Stomach smooth muscle (tissue), 2 donors: Measurements from ENCODE around the gene MAPK8.

Source experiments
- H3K27ac ChIP-seq: one replicate; pipeline ENCODE4 v1.7.0; 2013; ENCODE audit warnings: mild to moderate bottlenecking, low read length, inconsistent platforms
- H3K27me3 ChIP-seq, 2 donors: one replicate each; pipeline ENCODE4 v1.7.0; 2013; ENCODE audit warnings: low read length in 2 of 2; ENCODE audit not compliant: insufficient read depth in 2 of 2, control insufficient read depth in 1 of 2
- H3K36me3 ChIP-seq, 2 donors: one replicate each; pipeline ENCODE4 v1.7.0; 2013; ENCODE audit warnings: low read length in 2 of 2; ENCODE audit not compliant: control insufficient read depth in 2 of 2, insufficient read depth in 2 of 2
- H3K4me1 ChIP-seq: one replicate; pipeline ENCODE4 v1.7.0; 2013; ENCODE audit warnings: low read length; ENCODE audit not compliant: control insufficient read depth, insufficient read depth
- H3K4me3 ChIP-seq, 2 donors: one replicate each; pipeline ENCODE4 v1.7.0; 2013; ENCODE audit warnings: low read length in 2 of 2
- H3K9ac ChIP-seq, 2 donors: one replicate each; pipeline ENCODE4 v1.7.0; 2013; ENCODE audit warnings: low read length in 2 of 2, mild to moderate bottlenecking in 1 of 2
- H3K9me3 ChIP-seq, 2 donors: one replicate each; pipeline ENCODE4 v1.7.0; 2013; ENCODE audit warnings: low read length in 2 of 2; ENCODE audit not compliant: control insufficient read depth in 2 of 2
- donor health status: healthy.
- donor health status: Pancreatic carcinoma.

The MAPK8 gene

DNA sequence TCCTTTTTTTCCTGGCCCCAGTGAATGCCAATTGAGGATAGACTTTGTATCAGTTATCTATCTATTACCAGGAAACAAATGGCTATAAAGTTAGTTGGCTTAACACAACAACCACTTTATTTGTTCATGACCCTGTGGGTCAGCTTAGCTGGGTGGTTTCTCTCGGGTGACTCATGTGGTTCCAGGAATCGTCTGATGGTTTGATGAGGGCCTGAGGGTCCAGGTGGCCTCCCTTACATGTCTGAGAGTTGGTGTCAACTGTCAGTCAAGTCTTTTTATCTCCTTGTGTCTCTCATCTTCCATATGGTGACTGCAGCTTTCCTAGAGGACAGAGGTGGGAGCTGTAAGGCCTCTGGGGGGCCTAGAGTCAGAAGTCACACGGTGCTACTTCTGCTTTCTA lies 15.3 kb upstream of the MAPK8 start:
- Histone ChIP-seq H3K36me3 (no peaks in the 10 kb centered on the region), H3K27ac (no peak overlapping the region), H3K27me3 (no peaks in the 10 kb centered on the region), H3K4me3 (no peak overlapping the region), H3K9ac (no peak overlapping the region), H3K9me3 (peaks cover 0 to 3% of the 10 kb centered on the region in 2 donors), H3K4me1 (peaks cover 6% of the 10 kb centered on the region)

DNA sequence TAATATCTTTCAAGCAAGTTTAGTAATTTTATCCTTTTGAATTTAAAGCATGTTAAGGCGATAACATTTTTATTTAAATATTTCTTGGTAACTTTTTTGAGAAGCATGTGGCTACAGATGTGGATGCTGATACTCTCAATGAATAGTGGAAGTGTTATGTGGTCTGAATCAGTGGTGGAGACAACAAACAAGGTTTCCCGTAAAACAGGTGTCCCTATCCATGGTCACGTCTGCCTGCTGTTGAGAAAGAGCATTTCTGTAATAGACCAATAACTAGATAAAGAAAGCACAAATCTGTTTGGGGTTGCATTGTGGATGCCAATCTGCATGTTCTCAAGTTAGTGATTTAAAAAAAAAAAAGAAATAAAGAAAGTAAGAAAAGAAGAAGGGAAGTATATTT lies 13.9 kb upstream of the MAPK8 start:
- no peak overlapping the region for H3K9ac ChIP-seq
- peaks cover 4% of the 10 kb centered on the region for H3K4me1 ChIP-seq
- H3K9me3 ChIP-seq, result no peaks in the 10 kb centered on the region
- H3K27ac ChIP-seq, result no peak overlapping the region
- H3K4me3 ChIP-seq, result no peak overlapping the region
- H3K36me3 ChIP-seq, result no peaks in the 10 kb centered on the region
- no peaks in the 10 kb centered on the region for H3K27me3 ChIP-seq

DNA sequence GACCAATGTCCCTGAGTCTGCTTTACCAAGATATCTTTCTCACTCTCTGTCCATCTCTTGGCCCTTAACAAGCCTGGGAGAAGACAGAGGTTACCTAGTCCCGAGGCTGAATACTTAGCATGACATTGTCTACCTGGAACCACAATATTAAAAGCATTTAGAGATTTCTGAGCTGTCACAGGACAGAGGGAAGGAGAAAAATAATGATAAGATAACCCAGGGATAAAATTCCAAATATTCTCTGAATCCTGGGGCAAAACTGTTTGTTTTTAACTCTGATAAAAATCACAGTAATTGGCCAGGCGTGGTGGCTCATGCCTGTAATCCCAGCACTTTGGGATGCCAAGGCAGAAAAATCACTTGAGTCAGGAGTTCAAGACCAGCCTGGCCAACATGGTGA lies 12.0 kb upstream of the MAPK8 start:
- no peaks in the 10 kb centered on the region for H3K36me3 ChIP-seq
- no peak overlapping the region for H3K9ac ChIP-seq
- no peaks in the 10 kb centered on the region for H3K27me3 ChIP-seq
- no peak overlapping the region for H3K4me3 ChIP-seq
- H3K27ac ChIP-seq, result no peak overlapping the region
- no peaks in the 10 kb centered on the region for H3K4me1 ChIP-seq
- H3K9me3 ChIP-seq, result no peaks in the 10 kb centered on the region

DNA sequence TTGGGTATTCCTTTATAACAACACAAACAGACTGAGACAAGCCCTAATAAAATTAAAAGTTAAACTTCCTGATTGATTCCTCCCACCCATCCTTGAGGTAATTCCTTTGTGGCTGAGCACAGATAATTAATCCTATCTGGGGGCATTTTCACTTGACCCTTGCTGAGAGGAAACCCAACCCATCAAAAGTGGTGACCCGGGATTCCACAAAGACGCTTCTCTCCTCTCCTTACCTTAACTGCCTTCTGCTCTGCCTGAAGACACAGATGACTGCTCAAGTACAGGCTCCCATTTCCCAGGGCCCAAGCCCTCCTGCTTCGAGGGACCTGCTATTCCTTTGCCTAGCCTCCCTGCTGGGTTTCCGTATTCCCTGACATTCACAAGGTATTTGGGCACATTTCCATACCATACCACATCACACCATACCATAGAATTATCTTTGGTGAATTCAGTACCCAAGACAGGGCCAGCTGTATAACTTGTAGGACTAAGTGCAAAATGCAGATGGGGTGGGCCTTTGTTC lies 9.8 kb upstream of the MAPK8 start:
- H3K9me3 ChIP-seq, result no peaks in the 10 kb centered on the region
- H3K36me3 ChIP-seq, result no peaks in the 10 kb centered on the region
- H3K9ac ChIP-seq, result no peak overlapping the region
- H3K4me1 ChIP-seq, result no peaks in the 10 kb centered on the region
- no peaks in the 10 kb centered on the region for H3K27me3 ChIP-seq
- no peak overlapping the region for H3K4me3 ChIP-seq
- no peak overlapping the region for H3K27ac ChIP-seq

DNA sequence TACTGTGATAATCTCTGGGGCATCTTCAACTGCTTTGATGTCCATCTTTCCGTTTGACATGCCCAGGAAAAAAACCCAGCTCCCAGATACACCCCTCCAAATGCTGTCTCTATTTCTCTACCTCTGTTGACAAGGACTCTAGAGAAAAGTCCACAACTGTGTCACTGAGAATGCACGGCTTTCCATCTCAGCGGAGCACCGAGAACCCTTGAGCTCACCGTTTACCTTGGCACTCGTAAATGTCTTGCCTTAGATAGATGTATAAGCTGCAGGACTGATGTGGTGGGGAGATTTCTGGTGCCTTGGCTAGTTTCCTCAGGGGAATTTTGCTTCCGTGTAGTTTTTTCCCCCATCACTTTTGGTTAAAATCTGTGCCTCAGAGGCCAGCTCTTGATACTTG lies 7.4 kb upstream of the MAPK8 start:
- H3K9ac ChIP-seq, result no peak overlapping the region

DNA sequence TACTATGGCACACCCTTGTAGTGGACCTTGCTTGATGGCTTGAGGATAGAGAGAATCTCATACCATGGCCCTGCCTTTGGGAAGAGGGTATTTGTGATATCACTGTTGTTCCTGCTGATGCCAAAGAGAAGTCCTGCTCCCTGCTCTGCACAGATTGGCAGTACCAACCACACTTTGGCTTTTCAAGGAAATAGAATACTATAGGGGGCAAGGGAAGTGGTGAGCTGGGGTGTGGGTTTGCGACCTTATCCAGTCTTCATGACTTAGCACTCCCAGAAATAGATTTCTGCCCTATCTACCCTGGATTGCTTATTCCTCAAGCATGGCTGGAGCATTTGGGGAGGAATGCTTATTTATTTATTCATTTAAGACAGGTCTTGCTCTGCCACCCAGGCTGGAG lies 6.8 kb upstream of the MAPK8 start:
- Histone ChIP-seq H3K27ac (no peak overlapping the region), H3K27me3 (no peaks in the 10 kb centered on the region), H3K4me3 (no peak overlapping the region), H3K4me1 (no peaks in the 10 kb centered on the region), H3K36me3 (no peaks in the 10 kb centered on the region), H3K9ac (no peak overlapping the region), H3K9me3 (no peaks in the 10 kb centered on the region)

More for the DNA sequence above, 7.4 kb upstream of the MAPK8 start:
- Histone ChIP-seq H3K9me3 (no peaks in the 10 kb centered on the region), H3K4me1 (no peaks in the 10 kb centered on the region), H3K27me3 (no peaks in the 10 kb centered on the region), H3K27ac (no peak overlapping the region), H3K4me3 (no peak overlapping the region), H3K36me3 (no peaks in the 10 kb centered on the region)

DNA sequence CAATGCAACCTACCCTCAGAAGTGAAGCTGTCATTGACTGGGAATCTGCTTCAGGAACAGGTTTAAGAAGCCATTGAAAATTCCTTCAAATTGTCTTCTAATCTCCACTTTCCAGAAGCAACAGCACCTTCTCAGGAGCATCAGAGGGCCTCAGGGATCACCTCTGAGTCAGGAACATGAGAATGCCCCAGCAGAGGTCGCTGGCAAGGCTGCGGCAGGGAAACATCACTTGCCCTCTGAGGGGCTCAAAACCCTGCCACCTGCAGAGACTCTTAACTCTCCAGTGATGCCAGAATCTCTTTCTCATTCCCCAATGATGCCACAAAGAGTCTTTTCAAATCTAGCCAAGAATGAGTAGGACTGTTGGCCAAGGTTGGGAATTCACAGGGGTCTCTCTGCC lies 5.9 kb upstream of the MAPK8 start:
- H3K4me3 ChIP-seq, result no peak overlapping the region
- no peaks in the 10 kb centered on the region for H3K27me3 ChIP-seq
- H3K4me1 ChIP-seq, result no peaks in the 10 kb centered on the region
- no peaks in the 10 kb centered on the region for H3K36me3 ChIP-seq
- H3K9me3 ChIP-seq, result no peaks in the 10 kb centered on the region
- no peak overlapping the region for H3K9ac ChIP-seq
- no peak overlapping the region for H3K27ac ChIP-seq

DNA sequence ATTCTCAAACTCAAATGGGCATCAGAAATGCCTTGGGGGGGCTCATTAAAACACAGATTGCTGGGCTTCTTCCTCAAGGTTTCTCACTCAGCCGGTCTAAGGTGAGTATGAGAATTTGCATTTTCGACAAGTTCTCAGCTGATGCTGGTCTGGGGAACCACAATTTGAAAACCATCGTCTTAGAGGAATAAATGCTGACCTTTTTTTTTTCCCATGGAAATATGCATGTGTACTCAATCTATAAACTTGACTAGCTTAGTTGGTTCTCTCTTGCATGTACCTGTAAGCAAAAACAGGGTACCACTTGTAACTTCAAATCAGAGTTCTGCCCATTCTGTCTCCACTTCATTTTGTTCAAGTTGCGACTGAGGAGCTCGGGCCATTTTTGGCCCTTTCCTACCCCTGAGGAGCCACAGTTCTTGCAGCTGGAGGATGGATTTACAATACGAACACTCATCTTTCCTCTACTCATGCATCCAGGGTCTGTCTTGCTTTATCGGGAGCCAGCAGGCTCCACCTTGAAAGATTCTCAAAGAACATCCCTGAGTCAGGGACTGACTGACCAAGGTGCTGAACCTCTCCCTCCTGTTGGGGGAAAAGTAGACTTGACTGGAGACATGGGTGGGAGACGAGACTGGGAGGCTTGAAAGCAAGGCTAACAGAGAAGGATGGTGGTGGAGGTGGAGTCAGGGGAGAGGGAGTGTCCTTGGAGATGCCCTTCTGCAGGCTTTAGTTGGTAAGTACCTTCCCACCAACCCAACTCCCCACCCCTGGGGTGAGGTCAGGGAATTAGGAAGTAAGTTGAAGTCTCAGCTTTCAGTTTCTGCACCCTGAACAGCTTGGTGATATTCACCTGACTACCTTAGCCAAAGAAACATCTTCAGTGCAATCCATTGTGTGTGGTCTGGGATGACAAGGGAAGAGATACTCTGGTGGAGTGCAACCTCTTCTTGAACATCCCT lies 3.7 kb upstream of the MAPK8 start:
- Histone ChIP-seq H3K9me3 (no peaks in the 10 kb centered on the region), H3K4me1 (peaks cover 3% of the 10 kb centered on the region), H3K27ac (no peak overlapping the region), H3K36me3 (no peaks in the 10 kb centered on the region), H3K27me3 (no peaks in the 10 kb centered on the region), H3K9ac (no peak overlapping the region), H3K4me3 (no peak overlapping the region)

DNA sequence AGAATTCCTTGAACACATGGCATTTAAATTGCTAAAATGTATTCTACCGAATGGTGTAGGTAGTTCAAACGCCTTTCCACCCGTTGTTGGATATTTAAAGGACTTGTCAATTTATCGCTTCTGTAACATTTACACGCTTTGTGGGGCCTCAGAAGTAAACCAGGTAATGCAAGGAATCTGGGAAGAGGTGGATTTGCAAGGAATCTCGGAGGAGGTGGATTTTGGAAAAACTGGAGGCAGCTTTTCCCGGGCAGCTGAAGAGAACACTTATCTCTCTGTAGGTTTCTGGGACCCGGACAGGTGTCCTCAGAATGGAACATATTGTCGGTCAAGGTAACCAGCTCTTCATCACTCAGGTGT lies 592 bp upstream of the MAPK8 start:
- H3K4me3 ChIP-seq, result peak overlapping the region; percentile 40 to 86
- no peaks in the 10 kb centered on the region for H3K36me3 ChIP-seq
- H3K9ac ChIP-seq, result peak overlapping the region; percentile 37 to 42
- H3K4me1 ChIP-seq, result peaks cover 3% of the 10 kb centered on the region
- H3K9me3 ChIP-seq, result no peaks in the 10 kb centered on the region
- no peaks in the 10 kb centered on the region for H3K27me3 ChIP-seq
- peak overlapping the region; percentile 62 for H3K27ac ChIP-seq

DNA sequence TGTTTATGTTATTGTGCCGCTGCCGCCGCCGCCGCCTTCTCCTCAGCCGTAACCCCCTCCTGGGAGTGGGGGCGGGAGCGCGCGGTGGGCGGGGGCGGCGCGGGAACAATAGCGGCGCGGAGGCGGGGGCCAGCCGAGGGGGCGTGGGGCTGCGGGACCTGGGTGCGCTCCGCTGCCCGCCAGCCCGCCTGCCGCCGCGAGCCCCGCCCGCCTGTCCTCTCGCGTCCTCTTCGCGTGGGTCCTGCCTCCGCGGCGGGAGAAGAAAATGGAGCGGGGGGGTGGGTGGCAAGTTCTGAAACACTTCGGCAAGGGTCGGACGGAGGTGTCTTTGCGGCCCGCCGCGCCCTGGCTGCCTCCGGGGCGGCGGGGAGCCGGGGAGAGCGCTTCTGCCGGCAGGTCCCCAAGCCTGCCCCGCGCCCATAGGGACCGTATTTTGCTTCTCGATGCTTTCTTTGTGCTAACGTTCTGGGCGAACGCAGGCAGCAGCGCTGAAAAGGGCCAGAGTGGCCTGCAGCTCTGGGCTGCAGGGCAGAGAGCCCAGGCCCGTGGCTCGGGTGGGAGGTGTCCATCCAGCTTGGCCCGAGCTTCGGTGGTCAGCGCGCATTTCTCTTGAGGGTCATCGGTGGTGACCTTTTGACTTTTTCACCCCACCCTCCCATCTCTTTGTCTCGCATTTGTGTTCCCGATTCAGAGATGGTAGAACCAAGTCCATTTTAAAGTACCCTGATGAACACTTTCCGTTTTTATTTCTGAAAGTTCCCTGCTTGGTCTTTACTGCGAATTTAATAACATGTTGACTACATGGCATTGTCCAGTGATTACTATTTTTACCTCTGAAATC lies 613 bp downstream of the MAPK8 start:
- Histone ChIP-seq H3K27ac (peak overlapping the region; percentile 69), H3K9me3 (no peaks in the 10 kb centered on the region), H3K36me3 (no peaks in the 10 kb centered on the region), H3K27me3 (no peaks in the 10 kb centered on the region), H3K4me1 (peaks cover 3% of the 10 kb centered on the region), H3K4me3 (peak overlapping the region; percentile 86 to 92), H3K9ac (peak overlapping the region; percentile 62 to 80)
